ENCODE data around the gene PGPEP1.
"Not testable (repeated sequence)": the region's sequence is repeated elsewhere in the genome, so short reads cannot be mapped to it uniquely, and the experiment has no call there.

The PGPEP1 gene

GRCh38 chr19:18308948-18309325 is 31.5 kb upstream of the PGPEP1 start:
- DNase-seq: no peak

- DNase-seq: no peak
These were observed 30.8 kb upstream of the PGPEP1 start for GRCh38 chr19:18309525-18310064.

GRCh38 chr19:18310118-18310909 is 30.1 kb upstream of the PGPEP1 start:
- DNase-seq: no peak

GRCh38 chr19:18310966-18311365 is 29.4 kb upstream of the PGPEP1 start:
- no peak for DNase-seq

- DNase-seq: no peak
These were observed 28.8 kb upstream of the PGPEP1 start for GRCh38 chr19:18311502-18312091.

- no peak for DNase-seq
These were observed 28.3 kb upstream of the PGPEP1 start for GRCh38 chr19:18312092-18312534.

GRCh38 chr19:18313398-18313797 is 27.0 kb upstream of the PGPEP1 start:
- no peak for DNase-seq

GRCh38 chr19:18317961-18318800 is 22.2 kb upstream of the PGPEP1 start:
- DNase-seq: no peak

GRCh38 chr19:18319591-18320135 is 20.7 kb upstream of the PGPEP1 start:
- no peak for DNase-seq

GRCh38 chr19:18320865-18321733 is 19.3 kb upstream of the PGPEP1 start:
- no peak for DNase-seq

GRCh38 chr19:18321734-18322102 is 18.7 kb upstream of the PGPEP1 start:
- DNase-seq: no peak

- DNase-seq: no peak
These were observed 18.1 kb upstream of the PGPEP1 start for GRCh38 chr19:18322318-18322758.

- DNase-seq: peak; percentile 92
These were observed 17.5 kb upstream of the PGPEP1 start, which contains the start of gene LSM4 for GRCh38 chr19:18322759-18323460. Gene LSM4, minus strand, starts transcription at chr19:18323076. Its CDS starts 56 bp downstream, at chr19:18323020.

- DNase-seq: not testable (repeated sequence)
These were observed 16.0 kb upstream of the PGPEP1 start for GRCh38 chr19:18324373-18324731.

GRCh38 chr19:18326772-18327171 is 13.6 kb upstream of the PGPEP1 start:
- no peak for DNase-seq

- peak; percentile 80 for DNase-seq
These were observed 11.9 kb upstream of the PGPEP1 start for GRCh38 chr19:18328340-18329034.

- no peak for DNase-seq
These were observed 11.4 kb upstream of the PGPEP1 start for GRCh38 chr19:18329035-18329376.

- DNase-seq: no peak
These were observed 9.5 kb upstream of the PGPEP1 start for GRCh38 chr19:18330868-18331267.

- no peak for DNase-seq
These were observed 7.4 kb upstream of the PGPEP1 start for GRCh38 chr19:18332917-18333530.

- no peak for DNase-seq
These were observed 6.7 kb upstream of the PGPEP1 start for GRCh38 chr19:18333680-18334079.

All from NCI-H2081 treated with DMSO at 0.1 percent for 48 hours (cell line).